Middle frontal gyrus (tissue), 1 donor: ENCODE results near the gene PSME4.
"Not testable (repeated sequence)": the region's sequence is repeated elsewhere in the genome, so short reads cannot be mapped to it uniquely, and the experiment has no call there.

Source experiments
- DNase-seq: peaks from one replicate; pipeline ENCODE4 v3.0.0-alpha.2; 2015; ENCODE audit warnings: low spot score; ENCODE audit errors: extremely low spot score

Gene PSME4

GRCh38 chr2:53842891-53843290 lies 127.9 kb downstream of the PSME4 start:
- DNase-seq: no peak

- not testable (repeated sequence) for DNase-seq
Observed at GRCh38 chr2:53841651-53842050, 129.1 kb downstream of the PSME4 start.

GRCh38 chr2:53840580-53840979 lies 130.2 kb downstream of the PSME4 start:
- DNase-seq: no peak

- not testable (repeated sequence) for DNase-seq
Observed at GRCh38 chr2:53829980-53830290, 140.9 kb downstream of the PSME4 start.

GRCh38 chr2:53829273-53829979 lies 141.4 kb downstream of the PSME4 start:
- DNase-seq: no peak

- no peak for DNase-seq
Observed at GRCh38 chr2:53828331-53828730, 142.5 kb downstream of the PSME4 start.

- no peak for DNase-seq
Observed at GRCh38 chr2:53827398-53828175, 143.2 kb downstream of the PSME4 start.

GRCh38 chr2:53826587-53827397 lies 144.0 kb downstream of the PSME4 start:
- DNase-seq: no peak

GRCh38 chr2:53826030-53826410 lies 144.8 kb downstream of the PSME4 start:
- no peak for DNase-seq

- not testable (repeated sequence) for DNase-seq
Observed at GRCh38 chr2:53823639-53824038, 147.2 kb downstream of the PSME4 start.

GRCh38 chr2:53821810-53822209 lies 149.0 kb downstream of the PSME4 start:
- no peak for DNase-seq

GRCh38 chr2:53820711-53821110 lies 150.1 kb downstream of the PSME4 start:
- DNase-seq: no peak

- no peak for DNase-seq
Observed at GRCh38 chr2:53820048-53820447, 150.7 kb downstream of the PSME4 start.

GRCh38 chr2:53819634-53820033 lies 151.2 kb downstream of the PSME4 start:
- DNase-seq: no peak

- DNase-seq: no peak
Observed at GRCh38 chr2:53818854-53819435, 151.8 kb downstream of the PSME4 start.
